Measurements from ENCODE around the gene POLR2F. TPM values are rescaled to one million over a fixed set of nuclear protein-coding genes. Genes with fewer than 3 reads are reported as not detected.

POLR2F gene
- total RNA-seq, 1 experiment from 2014 or later: 141 TPM

- Histone ChIP-seq H3K79me1 (ENCODE audit: insufficient read depth, low read depth, low read length, poor library complexity, severe bottlenecking) (no peaks in the 10 kb centered on the region), H2BK120ac (ENCODE audit: low read depth, low read length, poor library complexity, severe bottlenecking) (no peak overlapping the region), H2AFZ (ENCODE audit: low read length) (no peak overlapping the region), H2BK5ac (ENCODE audit: insufficient read length, low read length) (no peak overlapping the region), H3K4ac (ENCODE audit: low read depth, low read length) (no peak overlapping the region), H3K23me2 (ENCODE audit: insufficient read length, low read depth, low read length, poor library complexity, severe bottlenecking) (no peaks in the 10 kb centered on the region), H3K56ac (ENCODE audit: insufficient read length, low read depth, low read length) (no peak overlapping the region), H2AK5ac (ENCODE audit: insufficient read length, low read length) (no peak overlapping the region), H3K4me1 (ENCODE audit: insufficient read depth, low read length) (no peaks in the 10 kb centered on the region), H3K27ac (ENCODE audit: insufficient read length, low read depth, low read length) (no peak overlapping the region), H4K8ac (replicated peaks; ENCODE audit: insufficient read length, low read depth, low read length) (no peak overlapping the region), H2BK15ac (ENCODE audit: low read depth, low read length) (no peak overlapping the region), H3K9me3 (ENCODE audit: control insufficient read depth, low read depth, low read length) (no peaks in the 10 kb centered on the region), H3T11ph (ENCODE audit: low read length) (no peak overlapping the region), H4K91ac (ENCODE audit: insufficient read length, low read depth, low read length) (no peak overlapping the region), H3K23ac (ENCODE audit: insufficient read length, low read depth, low read length) (no peak overlapping the region), H3K14ac (ENCODE audit: insufficient read depth, low read length) (no peak overlapping the region), H4K5ac (ENCODE audit: insufficient read length, low read depth, low read length) (no peak overlapping the region), H3K18ac (ENCODE audit: insufficient read length, low read depth, low read length) (no peak overlapping the region), H2BK12ac (ENCODE audit: insufficient read length, low read depth, low read length) (no peak overlapping the region), H3K27me3 (ENCODE audit: insufficient read depth, low read length) (no peaks in the 10 kb centered on the region), H3K79me2 (ENCODE audit: insufficient read depth, low read length) (no peaks in the 10 kb centered on the region), H3K4me2 (ENCODE audit: insufficient read depth, insufficient read length, low read length) (no peak overlapping the region), H2BK20ac (ENCODE audit: low read depth, low read length, poor library complexity, severe bottlenecking) (no peak overlapping the region), H4K20me1 (ENCODE audit: control insufficient read depth, insufficient read depth, insufficient read length) (no peaks in the 10 kb centered on the region), H3K9ac (ENCODE audit: extremely low read depth, insufficient read length, low read length) (no peak overlapping the region)
- Mint-ChIP-seq H3K4me1 (peaks cover 8 to 12% of the 10 kb centered on the region in 2 experiments), H3K4me3 (no peak overlapping the region), H3K36me3 (ENCODE audit: insufficient read depth in 1 of 3, low read depth in 3 of 3) (peaks cover 3 to 57% (median 32%) of the 10 kb centered on the region in 3 experiments; a peak in 6 of 7 replicates), H3K27ac (peak overlapping the region; percentile 39 to 94 (median 52); a peak in 4 of 7 replicates), H3K27me3 (ENCODE audit: low read depth) (no peaks in the 10 kb centered on the region), H3K9me3 (no peaks in the 10 kb centered on the region)
- no peak for TF ChIP-seq CTCF (conservative IDR thresholded peaks at IDR 0.05)
- WGBS (ENCODE audit: extremely low coverage, insufficient read length, low lambda C conversion rate): no CpG with 5 or more reads among the region's 21 CpGs
- no peak for DNase-seq
These were observed 20.5 kb upstream of the POLR2F start for GRCh38 chr22:37932821-37933578.

All from H9 (cell line).